HL-60 (cell line): Measurements from ENCODE around the gene PTPRO.

Experiments
- DNase-seq, 2 experiments: peaks; one replicate each; pipeline ENCODE4 v3.0.0-alpha.2; 2010 to 2020; ENCODE audit warnings: low read depth in 1 of 2, low spot score in 1 of 2
- H3K27ac ChIP-seq: fragments of 250-450 bp; sonication (Bioruptor Pico); replicated peaks from 2 replicates; pipeline ENCODE4 v1.5.1; 2020; ENCODE audit warnings: mild to moderate bottlenecking, moderate library complexity
- H3K27me3 ChIP-seq: fragments of 250-450 bp; sonication (Bioruptor Pico); 2 replicates; pipeline ENCODE4 v1.5.1; 2021; ENCODE audit warnings: mild to moderate bottlenecking, moderate library complexity; ENCODE audit not compliant: insufficient read depth, poor library complexity, severe bottlenecking
- H3K4me3 ChIP-seq: replicated peaks from 2 replicates; pipeline ENCODE4 v1.5.1; 2011; ENCODE audit warnings: mild to moderate bottlenecking, control low read depth, low read length; ENCODE audit not compliant: insufficient read depth
- CTCF ChIP-seq: IDR thresholded peaks from one replicate; pipeline ENCODE4 v1.5.1; 2011; ENCODE audit warnings: low read length, control low read depth, inconsistent platforms; ENCODE audit not compliant: insufficient read depth
- GABPA ChIP-seq: IDR thresholded peaks from 2 replicates; pipeline ENCODE4 v1.6.1; 2012; ENCODE audit warnings: low read depth
- POLR2AphosphoS5 ChIP-seq: IDR thresholded peaks from 2 replicates; pipeline ENCODE4 v1.6.1; 2012; ENCODE audit warnings: low read depth
- REST ChIP-seq: IDR thresholded peaks from 2 replicates; pipeline ENCODE4 v1.6.1; 2012; ENCODE audit warnings: low read depth; ENCODE audit not compliant: insufficient replicate concordance
- SPI1 ChIP-seq: IDR thresholded peaks from 2 replicates; pipeline ENCODE4 v1.6.1; 2012; ENCODE audit warnings: low read depth, mild to moderate bottlenecking, borderline replicate concordance

PTPRO gene

GRCh38 chr12:15540469-15540872 lies 218.2 kb downstream of the PTPRO start:
- TF ChIP-seq REST = no peak
- no peak for TF ChIP-seq GABPA
- TF ChIP-seq CTCF = no peak
- no peak for TF ChIP-seq POLR2AphosphoS5
- no peak for TF ChIP-seq SPI1
- H3K4me3 ChIP-seq = no peak overlapping the region
- H3K27ac ChIP-seq = no peak overlapping the region
- H3K27me3 ChIP-seq = no peaks in the 10 kb centered on the region
- DNase-seq = no peak

GRCh38 chr12:15541996-15542631 lies 219.8 kb downstream of the PTPRO start:
- no peaks in the 10 kb centered on the region for H3K27me3 ChIP-seq
- DNase-seq = no peak

More at GRCh38 chr12:15541996-15542631, 219.8 kb downstream of the PTPRO start:
- H3K27ac ChIP-seq = no peak overlapping the region
- no peak overlapping the region for H3K4me3 ChIP-seq
- TF ChIP-seq REST = no peak
- TF ChIP-seq POLR2AphosphoS5 = no peak
- TF ChIP-seq SPI1 = no peak
- TF ChIP-seq CTCF = no peak
- no peak for TF ChIP-seq GABPA
